HEK293T (cell line): Measurements from ENCODE around the gene MAST4.

Source experiments
- CTCF ChIA-PET: fragments of 350-600 bp; formaldehyde crosslinking; extraction: SDS; loops from one replicate; lab custom pipeline; 2021; ENCODE audit warnings: antibody characterized with exemption, inconsistent platforms; lab: Yijun Ruan, JAX
- POLR2A ChIA-PET: fragments of 350-600 bp; formaldehyde crosslinking; extraction: SDS; loops from one replicate; lab custom pipeline; 2020; ENCODE audit warnings: antibody characterized with exemption, inconsistent platforms; lab: Yijun Ruan, JAX
- DNase-seq: peaks from one replicate; pipeline ENCODE4 v3.0.0; 2012; ENCODE audit warnings: mixed read lengths; ENCODE audit errors: extremely low spot score
- ARNT ChIP-seq: fragments of 450-650 bp; IDR thresholded peaks from 2 replicates; pipeline ENCODE4 v1.6.1; 2017; ENCODE audit warnings: mild to moderate bottlenecking
- BHLHE40 ChIP-seq: fragments of 450-650 bp; IDR thresholded peaks from 2 replicates; pipeline ENCODE4 v1.6.1; 2016; ENCODE audit warnings: mild to moderate bottlenecking, moderate library complexity, borderline replicate concordance
- CTBP1 ChIP-seq: fragments of 450-650 bp; IDR thresholded peaks from 2 replicates; pipeline ENCODE4 v1.6.1; 2016; ENCODE audit warnings: borderline replicate concordance
- ELF4 ChIP-seq: fragments of 450-650 bp; IDR thresholded peaks from 2 replicates; pipeline ENCODE4 v1.6.1; 2017; ENCODE audit warnings: antibody characterized with exemption
- FOXA1 ChIP-seq: fragments of 450-650 bp; IDR thresholded peaks from 2 replicates; pipeline ENCODE4 v1.6.1; 2016; ENCODE audit warnings: mild to moderate bottlenecking
- FOXK2 ChIP-seq: fragments of 450-650 bp; IDR thresholded peaks from 2 replicates; pipeline ENCODE4 v1.6.1; 2016; ENCODE audit warnings: mild to moderate bottlenecking
- FOXM1 ChIP-seq: fragments of 450-650 bp; IDR thresholded peaks from 2 replicates; pipeline ENCODE4 v1.6.1; 2017; ENCODE audit warnings: mild to moderate bottlenecking, borderline replicate concordance
- HDGF ChIP-seq: fragments of 450-650 bp; IDR thresholded peaks from 2 replicates; pipeline ENCODE4 v1.6.1; 2017; ENCODE audit warnings: antibody characterized with exemption, borderline replicate concordance
- L3MBTL2 ChIP-seq: fragments of 450-650 bp; conservative IDR thresholded peaks from 2 replicates; pipeline ENCODE4 v1.6.1; 2016; ENCODE audit warnings: mild to moderate bottlenecking
- LEF1 ChIP-seq: fragments of 450-650 bp; IDR thresholded peaks from 2 replicates; pipeline ENCODE4 v1.6.1; 2017; ENCODE audit warnings: mild to moderate bottlenecking, borderline replicate concordance
- NFRKB ChIP-seq: fragments of 450-650 bp; IDR thresholded peaks from 2 replicates; pipeline ENCODE4 v1.6.1; 2016; ENCODE audit warnings: mild to moderate bottlenecking, moderate library complexity
- SP1 ChIP-seq: fragments of 450-650 bp; IDR thresholded peaks from 2 replicates; pipeline ENCODE4 v1.6.1; 2017
- SUZ12 ChIP-seq: fragments of 450-650 bp; IDR thresholded peaks from 2 replicates; pipeline ENCODE4 v1.6.1; 2016; ENCODE audit warnings: mild to moderate bottlenecking
- TARDBP ChIP-seq: fragments of 450-650 bp; IDR thresholded peaks from 2 replicates; pipeline ENCODE4 v1.6.1; 2016
- ZNF384 ChIP-seq: fragments of 450-650 bp; IDR thresholded peaks from 2 replicates; pipeline ENCODE4 v1.6.1; 2016
- TF ChIP-seq, protein P1 (sequence below): fragments of 450-650 bp; IDR thresholded peaks from 2 replicates; pipeline ENCODE4 v1.6.1; 2016

The MAST4 gene

GRCh38 chr5:66960369-66961137, 364.4 kb downstream of the MAST4 start:
- no peak for DNase-seq
- TF ChIP-seq BHLHE40 (no peak), TARDBP (no peak), L3MBTL2 (no peak), ARNT (no peak), SP1 (no peak), LEF1 (no peak), ZNF384 (no peak)
- TF ChIP-seq, protein P1, sequence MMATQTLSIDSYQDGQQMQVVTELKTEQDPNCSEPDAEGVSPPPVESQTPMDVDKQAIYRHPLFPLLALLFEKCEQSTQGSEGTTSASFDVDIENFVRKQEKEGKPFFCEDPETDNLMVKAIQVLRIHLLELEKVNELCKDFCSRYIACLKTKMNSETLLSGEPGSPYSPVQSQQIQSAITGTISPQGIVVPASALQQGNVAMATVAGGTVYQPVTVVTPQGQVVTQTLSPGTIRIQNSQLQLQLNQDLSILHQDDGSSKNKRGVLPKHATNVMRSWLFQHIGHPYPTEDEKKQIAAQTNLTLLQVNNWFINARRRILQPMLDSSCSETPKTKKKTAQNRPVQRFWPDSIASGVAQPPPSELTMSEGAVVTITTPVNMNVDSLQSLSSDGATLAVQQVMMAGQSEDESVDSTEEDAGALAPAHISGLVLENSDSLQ, result no peak
- ChIA-PET POLR2A (interaction anchor here (1.0 kb wide), 1 partner anchor 12 kb away, joined by 4 read pairs; no protein-coding TSS in a partner anchor), CTCF (interaction anchor here (0.8 kb wide), 1 partner anchor 27 kb away, joined by 3 read pairs; no protein-coding TSS in a partner anchor)

DNA sequence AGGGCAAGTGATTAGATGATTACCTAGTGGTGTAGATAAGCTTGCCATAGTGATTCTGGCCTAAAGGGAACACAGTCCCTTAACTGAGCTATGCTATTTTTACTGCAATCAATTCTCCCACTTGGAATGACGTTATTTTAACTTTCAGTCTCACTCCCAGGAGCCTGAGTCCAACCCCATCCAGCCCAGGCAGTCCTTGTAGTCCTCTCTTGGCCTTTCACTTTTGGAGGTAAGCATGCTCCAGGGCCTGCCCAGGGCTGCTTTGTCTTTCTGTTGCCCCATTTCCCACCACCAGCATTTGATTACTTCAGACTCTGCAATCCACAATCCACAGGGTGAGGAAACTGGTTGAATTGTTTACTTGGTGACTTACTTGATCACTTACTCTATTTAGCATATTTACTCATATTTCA, 367.4 kb downstream of the MAST4 start:
- no peak for TF ChIP-seq SUZ12
- no peak for TF ChIP-seq FOXM1
- TF ChIP-seq FOXA1, result no peak
- TF ChIP-seq ELF4, result no peak
- no peak for TF ChIP-seq HDGF
- no peak for TF ChIP-seq LEF1
- TF ChIP-seq ARNT, result no peak
- TF ChIP-seq CTBP1, result no peak
- no peak for TF ChIP-seq BHLHE40
- no peak for TF ChIP-seq L3MBTL2
- no peak for TF ChIP-seq SP1
- no peak for TF ChIP-seq TARDBP
- TF ChIP-seq, protein P1, result no peak
- TF ChIP-seq FOXK2, result no peak
- TF ChIP-seq ZNF384, result no peak
- no peak for TF ChIP-seq NFRKB
- ChIA-PET POLR2A (no interaction called here), CTCF (no interaction called here)
- DNase-seq, result no peak

GRCh38 chr5:66966439-66966838, 370.2 kb downstream of the MAST4 start:
- no peak for DNase-seq
- no peak for TF ChIP-seq FOXM1
- no peak for TF ChIP-seq ZNF384
- TF ChIP-seq TARDBP, result no peak
- TF ChIP-seq, protein P1, result no peak
- no peak for TF ChIP-seq ARNT
- no peak for TF ChIP-seq FOXK2
- TF ChIP-seq SUZ12, result no peak
- no peak for TF ChIP-seq NFRKB
- no peak for TF ChIP-seq ELF4
- TF ChIP-seq LEF1, result no peak
- TF ChIP-seq HDGF, result no peak
- TF ChIP-seq CTBP1, result no peak
- no peak for TF ChIP-seq BHLHE40
- TF ChIP-seq SP1, result no peak
- no peak for TF ChIP-seq L3MBTL2
- no peak for TF ChIP-seq FOXA1
- POLR2A ChIA-PET, result no interaction called here
- CTCF ChIA-PET, result interaction anchor here (0.6 kb wide), 1 partner anchor 890 kb away, joined by 3 read pairs; no protein-coding TSS in a partner anchor

DNA sequence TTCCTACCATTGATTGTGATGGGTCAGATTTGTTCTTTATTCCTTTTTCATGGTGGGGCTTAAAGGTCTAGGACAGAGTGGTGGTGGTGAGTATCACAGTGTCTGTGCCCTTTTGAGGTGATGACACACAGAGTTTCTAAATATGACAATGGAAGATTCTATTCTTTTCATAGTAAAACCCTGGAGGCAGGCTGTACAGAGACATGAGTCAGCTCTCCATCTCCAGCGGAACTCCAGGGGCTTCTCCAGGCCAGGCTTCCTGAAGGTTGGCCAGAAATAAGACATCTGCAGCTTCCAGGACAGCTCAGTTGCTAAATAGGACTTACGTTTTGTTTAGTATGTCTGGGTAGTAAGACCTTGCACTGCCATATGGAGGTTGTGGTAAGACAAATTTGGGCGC, 370.9 kb downstream of the MAST4 start:
- ChIA-PET CTCF (no interaction called here), POLR2A (no interaction called here)
- TF ChIP-seq HDGF (no peak), TARDBP (no peak), BHLHE40 (no peak), ARNT (no peak), ELF4 (no peak), SP1 (no peak)
- DNase-seq, result no peak

DNA sequence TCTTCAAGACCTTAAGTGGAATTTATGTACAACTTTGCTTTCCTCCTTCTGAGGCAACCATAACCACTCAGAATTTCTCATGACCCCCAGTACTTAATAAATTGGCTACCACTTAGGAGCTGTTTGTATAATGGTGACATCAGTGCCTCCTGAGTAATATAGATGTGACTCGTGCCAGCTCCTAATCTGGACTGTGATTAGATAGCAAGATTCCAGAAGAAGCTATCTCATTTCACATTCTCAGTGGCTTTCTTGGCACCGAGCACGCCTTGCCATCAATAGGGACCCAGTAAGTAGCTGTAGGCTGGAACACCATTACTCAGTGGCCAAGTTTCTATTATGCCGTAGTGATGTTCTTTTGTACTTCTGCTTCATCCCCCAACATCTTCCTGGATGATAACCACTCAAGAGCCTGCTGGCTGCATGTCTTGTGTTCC, 371.7 kb downstream of the MAST4 start:
- ChIA-PET POLR2A (no interaction called here), CTCF (no interaction called here)
- DNase-seq, result no peak
- TF ChIP-seq L3MBTL2, result no peak
- no peak for TF ChIP-seq FOXA1
- no peak for TF ChIP-seq ELF4
- no peak for TF ChIP-seq HDGF
- no peak for TF ChIP-seq BHLHE40
- TF ChIP-seq TARDBP, result no peak
- TF ChIP-seq FOXK2, result no peak
- no peak for TF ChIP-seq NFRKB
- no peak for TF ChIP-seq CTBP1
- TF ChIP-seq SP1, result no peak
- TF ChIP-seq, protein P1, result no peak
- TF ChIP-seq LEF1, result no peak
- no peak for TF ChIP-seq ZNF384
- no peak for TF ChIP-seq SUZ12
- TF ChIP-seq ARNT, result no peak
- no peak for TF ChIP-seq FOXM1
